GM21367 (cell line): ENCODE results near the gene YEATS4.

Experiments
- ATAC-seq: cut with Tn5 transposase; IDR thresholded peaks from one replicate; pipeline ENCODE4 v1.9.1; 2021; ENCODE audit not compliant: unreplicated experiment

The YEATS4 gene

DNA sequence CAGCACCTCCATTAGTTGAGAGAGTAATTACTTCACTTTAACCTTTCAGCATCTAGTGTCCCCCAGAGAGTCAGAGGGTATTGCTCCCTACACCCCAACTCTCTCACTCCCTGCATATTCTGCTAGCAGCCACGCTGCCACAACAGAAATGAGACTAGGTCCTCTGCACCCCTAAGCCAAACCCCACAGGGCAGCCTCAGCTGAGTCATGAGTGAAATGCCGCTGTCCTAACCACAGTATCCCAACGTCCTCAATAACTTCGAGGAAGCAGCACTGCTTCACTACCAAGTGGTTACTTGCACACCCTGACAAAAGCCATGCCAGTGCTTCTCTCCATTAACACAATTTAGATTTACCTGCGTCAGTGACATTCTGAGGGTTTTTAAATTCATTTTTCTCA, 18.2 kb upstream of the YEATS4 start:
- ATAC-seq: no peak

DNA sequence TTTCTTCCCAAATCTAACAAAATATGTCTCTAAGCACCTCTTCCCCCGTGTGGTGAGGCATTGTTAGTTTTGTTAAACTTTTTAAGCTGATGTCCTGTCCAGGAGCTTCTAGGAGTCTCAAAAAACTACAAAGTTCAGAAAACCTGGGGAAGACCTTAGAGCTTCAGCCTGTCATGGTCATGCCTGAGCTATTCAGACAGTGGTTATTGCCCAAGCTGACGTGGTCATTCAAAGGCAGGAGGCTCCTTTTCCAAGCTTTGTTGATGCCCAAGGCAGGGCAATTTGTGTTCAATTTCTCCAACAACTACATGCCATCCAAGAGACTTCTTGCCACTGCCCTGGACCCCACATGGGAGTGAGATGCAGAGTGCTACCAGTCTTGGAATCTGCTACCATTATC, 17.1 kb upstream of the YEATS4 start:
- ATAC-seq: no peak

DNA sequence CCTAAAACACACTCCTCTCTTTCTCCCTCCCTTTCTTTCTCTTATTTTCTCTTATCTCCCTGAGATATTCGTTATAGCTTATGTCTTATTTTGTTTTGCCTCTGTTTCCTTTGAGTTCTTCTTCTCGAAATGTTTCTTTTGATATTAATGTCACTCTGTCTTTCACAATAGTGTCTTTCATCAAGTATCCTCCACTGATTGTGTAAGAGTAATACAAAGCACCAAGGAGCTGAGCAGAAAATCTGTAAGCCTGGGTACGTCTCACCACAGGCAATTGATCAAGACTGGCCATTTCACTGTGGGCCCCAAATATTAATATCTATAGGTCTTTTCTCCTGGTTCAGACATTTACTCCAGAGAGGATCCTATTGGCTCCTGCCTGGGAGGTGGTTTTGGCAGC, 16.2 kb upstream of the YEATS4 start:
- no peak for ATAC-seq

DNA sequence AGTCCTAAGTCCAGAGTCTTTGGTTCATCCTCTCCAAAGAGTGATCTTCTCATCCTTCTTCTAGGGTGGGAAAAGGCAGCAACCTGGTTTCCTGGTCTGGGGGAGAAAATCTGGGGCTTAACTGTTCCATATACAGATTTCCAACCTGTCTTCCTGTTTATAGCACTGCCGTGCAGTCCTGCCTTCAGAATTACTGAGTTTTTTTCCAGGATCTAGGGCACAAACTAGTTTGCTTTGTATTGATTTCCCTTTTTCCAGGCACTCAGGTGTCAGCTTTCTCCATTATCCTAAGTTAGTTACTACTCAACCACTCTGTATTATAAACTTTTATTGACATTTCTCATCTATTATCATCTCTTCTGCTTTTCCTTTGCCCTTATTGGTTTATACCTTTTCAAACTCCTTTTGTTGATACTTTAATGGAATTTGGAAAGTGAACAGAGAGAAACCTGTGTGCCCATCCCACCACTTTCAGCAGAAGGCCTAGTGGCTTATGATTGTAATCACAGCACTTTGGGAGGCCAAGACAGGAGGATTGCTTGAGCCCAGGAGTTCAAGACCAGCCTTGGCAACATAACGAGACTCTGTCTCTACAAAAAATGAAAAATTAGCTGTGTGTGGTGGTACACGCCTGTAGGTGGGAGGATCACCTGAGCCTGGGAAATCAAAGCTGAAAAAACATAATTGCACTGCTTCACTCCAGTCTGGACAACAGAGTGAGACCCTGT, 15.5 kb upstream of the YEATS4 start:
- ATAC-seq: no peak

DNA sequence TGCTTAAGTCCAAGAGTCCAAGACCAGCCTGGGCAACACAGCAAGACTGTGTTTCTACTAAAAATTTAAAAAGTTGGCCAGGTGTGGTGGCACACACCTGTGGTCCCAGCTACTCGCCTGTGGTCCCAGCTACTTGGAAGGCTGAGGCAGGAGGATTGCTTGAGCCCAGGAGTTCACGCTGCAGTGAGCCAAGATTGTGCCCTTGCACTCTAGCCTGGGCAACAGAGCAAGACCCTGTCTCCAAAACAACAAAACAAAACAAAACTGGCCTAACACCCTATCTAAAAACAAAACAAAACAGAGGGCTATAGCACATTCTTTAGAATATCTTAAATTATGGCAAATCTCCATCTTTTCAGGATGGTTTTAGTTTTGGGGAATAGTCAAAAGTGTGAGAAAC, 14.5 kb upstream of the YEATS4 start:
- ATAC-seq: no peak

DNA sequence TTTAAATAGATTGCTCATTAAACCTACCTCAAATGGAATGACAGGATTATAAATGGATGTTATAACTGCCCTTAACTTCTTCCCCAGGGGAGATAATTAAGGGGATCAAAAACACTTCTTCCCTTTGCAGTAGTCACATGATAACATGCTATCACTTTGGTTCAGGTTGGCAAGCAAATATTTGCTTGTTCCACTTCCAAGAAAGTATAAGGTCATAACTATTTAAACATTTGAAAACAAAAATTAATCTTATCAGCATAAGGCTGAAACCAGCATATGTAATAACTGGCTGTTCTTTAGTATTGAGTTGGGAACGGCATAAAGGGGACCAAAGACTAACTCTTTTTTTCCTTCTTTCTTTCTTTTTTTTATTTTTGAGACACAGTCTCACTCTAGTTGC, 13.8 kb upstream of the YEATS4 start:
- ATAC-seq: no peak

DNA sequence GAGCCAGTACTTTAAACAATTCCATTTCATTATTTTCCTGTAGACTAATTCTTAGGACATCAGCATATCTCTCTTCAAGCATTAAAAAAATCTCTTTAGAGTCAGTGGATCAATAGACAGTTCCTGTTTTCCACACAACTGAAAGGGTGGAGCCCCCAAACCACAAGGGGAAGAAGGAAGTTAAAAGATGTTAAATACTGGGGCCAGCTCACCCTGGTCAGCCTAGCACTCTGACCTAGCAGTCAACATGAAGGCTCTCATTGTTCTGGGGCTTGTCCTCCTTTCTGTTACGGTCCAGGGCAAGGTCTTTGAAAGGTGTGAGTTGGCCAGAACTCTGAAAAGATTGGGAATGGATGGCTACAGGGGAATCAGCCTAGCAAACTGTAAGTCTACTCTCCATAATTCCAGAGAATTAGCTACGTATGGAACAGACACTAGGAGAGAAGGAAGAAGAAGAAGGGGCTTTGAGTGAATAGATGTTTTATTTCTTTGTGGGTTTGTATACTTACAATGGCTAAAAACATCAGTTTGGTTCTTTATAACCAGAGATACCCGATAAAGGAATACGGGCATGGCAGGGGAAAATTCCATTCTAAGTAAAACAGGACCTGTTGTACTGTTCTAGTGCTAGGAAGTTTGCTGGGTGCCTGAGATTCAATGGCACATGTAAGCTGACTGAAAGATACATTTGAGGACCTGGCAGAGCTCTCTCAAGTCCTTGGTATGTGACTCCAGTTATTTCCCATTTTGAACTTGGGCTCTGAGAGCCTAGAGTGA, 11.2 kb upstream of the YEATS4 start, which contains the start of gene LYZ:
LYZ (plus strand) TSS at position 220 of the 777 bp plus-strand sequence; CDS start at position 248, 28 bp downstream.
- no peak for ATAC-seq

DNA sequence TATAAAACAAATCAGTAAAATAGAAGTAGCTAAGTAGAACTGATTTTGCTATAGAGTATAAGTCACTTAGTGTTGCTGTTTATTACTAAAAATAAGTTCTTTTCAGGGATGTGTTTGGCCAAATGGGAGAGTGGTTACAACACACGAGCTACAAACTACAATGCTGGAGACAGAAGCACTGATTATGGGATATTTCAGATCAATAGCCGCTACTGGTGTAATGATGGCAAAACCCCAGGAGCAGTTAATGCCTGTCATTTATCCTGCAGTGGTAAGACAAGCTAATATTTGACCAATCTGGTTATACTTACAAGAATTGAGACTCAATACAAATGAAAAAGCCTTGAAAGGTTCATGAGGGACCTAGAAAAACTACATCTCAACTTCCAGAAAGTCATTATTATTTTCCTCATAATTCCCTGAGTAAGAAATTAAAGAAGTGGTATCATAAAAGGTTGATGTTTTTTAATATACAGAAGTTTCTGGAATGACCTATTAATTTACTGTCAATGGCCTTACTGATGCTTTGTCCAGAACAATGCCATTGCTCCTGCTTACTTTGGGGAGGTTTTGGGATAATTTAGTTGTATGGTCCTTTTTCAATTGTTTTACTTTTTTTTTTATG, 9.4 kb upstream of the YEATS4 start:
- no peak for ATAC-seq

DNA sequence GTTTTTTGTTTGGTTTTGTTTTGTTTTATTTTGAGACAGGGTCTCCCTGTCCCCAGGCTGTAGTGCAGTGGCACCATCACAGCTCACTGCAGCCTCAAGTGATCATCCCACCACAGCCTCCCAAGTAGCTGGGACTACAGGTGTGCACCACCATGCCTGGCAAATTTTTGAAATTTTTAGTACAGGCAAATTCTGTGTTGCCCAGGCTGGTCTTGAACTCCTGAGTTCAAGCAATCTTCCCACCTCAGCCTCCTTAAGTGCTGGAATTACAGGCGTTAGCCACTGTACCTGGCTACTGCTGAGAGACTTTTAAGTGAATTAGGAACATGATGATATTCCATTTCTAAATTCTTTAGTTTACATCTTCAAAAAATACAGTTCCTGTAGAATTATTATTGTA, 8.8 kb upstream of the YEATS4 start:
- ATAC-seq: no peak

DNA sequence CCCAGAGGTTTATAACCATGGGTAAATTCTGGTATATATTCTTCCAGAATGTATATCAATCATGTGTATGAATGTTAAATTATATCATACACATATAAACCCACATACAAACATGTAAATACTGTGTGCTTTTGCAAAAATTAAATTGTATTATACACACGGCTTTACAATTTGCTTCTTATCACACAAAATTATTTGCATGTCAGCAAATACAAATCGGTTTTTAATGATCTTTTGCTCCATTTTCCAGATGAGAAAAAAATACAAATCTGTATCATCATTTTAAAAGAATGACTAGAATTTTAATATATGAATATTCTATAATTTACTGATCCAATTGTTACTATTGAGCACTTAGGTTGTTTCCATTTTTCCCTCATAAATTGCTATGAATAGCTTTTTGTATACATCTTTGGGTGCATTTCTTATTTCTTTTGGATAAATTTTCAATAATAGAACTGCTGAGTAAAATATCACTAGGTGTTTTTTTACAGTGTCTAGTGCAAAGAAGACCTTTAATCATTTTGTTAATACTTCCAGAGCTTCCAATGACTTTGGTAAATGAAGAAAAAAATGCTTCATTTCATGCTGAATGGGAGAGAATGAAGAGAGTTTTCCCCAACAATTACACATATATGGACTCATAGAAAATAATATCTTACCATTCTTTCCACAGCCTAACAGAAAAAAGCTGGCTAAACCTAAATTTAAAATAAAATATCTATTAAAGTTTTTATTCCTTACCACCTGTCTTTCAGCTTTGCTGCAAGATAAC, 7.9 kb upstream of the YEATS4 start:
- no peak for ATAC-seq

DNA sequence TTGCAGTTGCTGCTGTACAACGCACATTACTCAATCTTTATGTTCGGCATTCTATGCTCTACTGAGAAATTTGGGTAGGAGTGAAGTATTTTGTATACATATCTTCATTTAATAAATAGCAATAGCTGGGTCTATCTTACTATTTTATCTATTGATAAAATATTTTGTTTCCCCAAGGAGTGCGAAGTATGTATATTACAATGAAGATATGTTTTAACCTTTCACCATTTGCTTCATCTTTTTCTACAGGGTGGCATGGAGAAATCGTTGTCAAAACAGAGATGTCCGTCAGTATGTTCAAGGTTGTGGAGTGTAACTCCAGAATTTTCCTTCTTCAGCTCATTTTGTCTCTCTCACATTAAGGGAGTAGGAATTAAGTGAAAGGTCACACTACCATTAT, 6.6 kb upstream of the YEATS4 start:
- no peak for ATAC-seq

DNA sequence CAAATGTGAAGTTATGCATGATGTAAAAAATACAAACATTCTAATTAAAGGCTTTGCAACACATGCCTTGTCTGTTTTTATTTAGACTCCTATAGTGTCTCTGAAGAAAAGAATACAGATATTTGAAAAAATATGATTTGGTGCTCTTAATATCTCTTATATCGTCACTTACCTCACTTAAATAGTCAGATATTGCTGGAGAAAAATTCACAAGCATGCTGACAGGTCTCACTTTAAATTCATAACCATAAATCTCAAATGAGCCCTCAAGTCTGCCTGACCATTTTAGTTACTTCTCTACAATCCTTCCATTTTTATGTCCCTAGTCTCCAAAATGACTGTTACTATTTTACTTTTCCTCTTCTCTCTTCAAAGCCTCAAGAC, 5.4 kb upstream of the YEATS4 start:
- no peak for ATAC-seq

DNA sequence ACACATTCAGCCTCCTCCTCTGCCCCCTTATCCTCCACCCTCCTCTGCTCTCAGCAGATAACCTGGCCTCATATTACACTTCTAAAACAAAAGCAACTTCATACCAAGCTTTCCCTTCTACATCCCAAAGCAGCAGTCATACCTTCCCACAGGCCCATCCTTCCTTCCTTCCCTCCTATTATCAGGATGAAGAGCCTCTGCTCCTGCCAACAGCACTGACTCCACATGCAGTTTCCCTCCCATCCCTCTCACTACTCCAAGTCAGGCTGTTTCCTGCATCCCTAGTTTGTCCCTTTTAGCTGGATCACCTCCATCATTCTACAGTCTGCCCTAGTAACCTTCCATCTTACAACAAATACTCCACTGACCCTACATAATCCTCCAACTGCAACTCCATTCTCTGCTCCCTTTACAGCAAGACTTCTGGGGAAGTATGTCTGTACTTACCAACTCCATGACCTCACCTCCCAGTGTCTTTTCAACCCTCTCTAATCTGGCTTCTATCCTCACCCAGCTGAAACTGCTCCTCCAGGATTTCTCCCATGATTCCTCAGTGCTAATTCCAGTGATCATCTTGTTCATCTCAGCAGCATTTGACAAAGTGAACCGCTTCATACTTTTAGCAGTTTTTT, 4.9 kb upstream of the YEATS4 start:
- ATAC-seq: no peak

DNA sequence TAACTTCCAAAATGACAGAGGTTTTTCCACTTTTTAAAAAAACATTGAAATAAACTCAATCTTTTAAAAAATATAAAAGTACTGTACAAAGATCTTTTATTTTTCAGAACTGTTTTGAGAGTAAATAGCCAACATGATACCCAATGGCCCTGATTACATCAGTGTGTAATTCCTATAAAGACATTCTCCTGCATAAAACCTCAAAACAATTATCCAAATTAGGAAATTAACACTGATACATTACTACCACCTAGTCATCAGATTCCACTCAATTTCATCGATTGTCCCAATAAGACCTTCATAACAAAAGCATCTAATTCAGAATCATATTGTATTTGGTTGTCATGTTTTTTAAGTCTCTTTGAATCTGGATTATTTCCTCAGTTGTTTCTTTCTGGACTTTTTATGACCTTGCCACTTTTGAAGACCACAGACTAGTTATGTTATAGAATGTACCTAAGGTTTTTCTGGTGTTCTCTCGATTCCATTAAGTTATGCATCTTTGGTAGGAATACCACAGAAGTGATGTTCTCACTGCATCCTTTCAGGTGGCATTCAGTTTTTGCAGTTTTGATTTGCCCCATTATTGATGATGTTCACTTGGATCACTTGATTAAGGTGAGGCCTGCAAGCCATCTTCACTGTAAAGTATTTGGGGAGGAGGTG, 4.0 kb upstream of the YEATS4 start:
- no peak for ATAC-seq

DNA sequence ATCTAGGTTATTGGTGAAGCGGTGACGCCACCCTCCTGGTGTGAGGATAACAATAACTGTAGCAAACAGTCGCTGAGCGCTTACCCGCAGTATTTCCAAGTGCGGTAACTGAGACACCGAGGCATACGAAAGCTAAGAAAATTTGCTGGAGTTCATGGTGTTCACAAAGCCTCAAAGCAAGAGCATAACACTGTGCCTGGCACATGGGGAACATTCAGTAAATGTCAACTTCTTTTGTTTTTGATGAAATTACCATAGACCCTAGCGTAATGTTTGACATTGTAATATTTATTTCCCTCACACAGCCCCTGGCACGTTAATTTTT, 767 bp downstream of the YEATS4 start:
- ATAC-seq: no peak

DNA sequence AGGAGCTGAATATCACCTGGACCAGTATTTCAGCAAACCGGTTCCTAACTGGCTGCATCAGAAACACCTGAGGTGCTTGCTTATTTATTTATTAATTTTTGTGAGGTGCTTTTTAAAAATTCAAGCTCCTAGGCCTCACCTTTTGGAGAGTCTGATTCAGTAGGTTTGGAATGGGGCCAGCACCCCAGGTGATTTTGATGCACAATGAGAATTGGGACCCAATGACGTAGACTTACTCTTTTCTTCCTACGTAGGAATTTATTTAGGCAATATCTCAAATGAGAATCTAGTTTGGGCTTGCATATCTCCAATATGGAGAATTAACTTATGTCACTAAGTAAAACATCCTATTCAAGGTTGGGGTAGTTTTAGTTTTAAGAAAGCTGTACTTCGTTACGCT, 7.3 kb downstream of the YEATS4 start:
- no peak for ATAC-seq

DNA sequence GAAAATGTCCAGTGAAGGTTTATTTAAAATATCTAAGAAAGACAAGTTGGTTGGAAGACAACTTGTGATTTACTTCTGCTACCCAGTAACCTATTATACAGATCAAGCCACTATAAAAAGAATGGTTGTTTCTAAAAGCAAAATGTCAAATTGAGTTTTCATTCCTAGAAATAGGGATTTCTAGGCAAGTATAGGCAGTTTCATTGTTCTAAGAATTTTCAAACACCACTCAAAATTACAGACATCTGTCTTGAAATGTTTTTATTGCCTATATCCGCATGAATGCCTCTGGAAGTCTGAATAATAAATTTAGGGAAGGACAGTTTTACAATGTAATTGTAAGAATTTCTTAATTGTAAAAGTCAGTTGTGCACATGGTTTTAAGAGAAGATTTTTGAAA, 8.6 kb downstream of the YEATS4 start:
- ATAC-seq: no peak

DNA sequence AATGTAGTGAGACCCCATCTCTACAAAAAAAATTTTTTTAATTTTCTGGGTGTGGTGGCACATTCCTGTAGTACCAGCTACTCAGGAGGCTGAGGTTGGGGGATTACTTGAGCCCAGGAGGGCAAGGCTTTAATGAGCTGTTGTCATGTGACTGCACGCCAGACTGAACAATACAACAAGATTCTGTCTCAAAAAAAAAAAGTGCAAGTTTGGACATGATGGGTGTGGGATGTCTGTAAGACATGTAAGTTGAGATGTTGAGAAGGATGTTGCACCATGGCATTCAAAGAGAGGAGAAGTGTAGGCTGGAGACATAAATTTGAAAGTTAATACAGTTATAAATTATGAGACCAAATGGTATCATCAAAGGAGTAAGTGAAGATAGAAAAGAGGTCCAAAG, 23.5 kb downstream of the YEATS4 start:
- ATAC-seq: no peak

DNA sequence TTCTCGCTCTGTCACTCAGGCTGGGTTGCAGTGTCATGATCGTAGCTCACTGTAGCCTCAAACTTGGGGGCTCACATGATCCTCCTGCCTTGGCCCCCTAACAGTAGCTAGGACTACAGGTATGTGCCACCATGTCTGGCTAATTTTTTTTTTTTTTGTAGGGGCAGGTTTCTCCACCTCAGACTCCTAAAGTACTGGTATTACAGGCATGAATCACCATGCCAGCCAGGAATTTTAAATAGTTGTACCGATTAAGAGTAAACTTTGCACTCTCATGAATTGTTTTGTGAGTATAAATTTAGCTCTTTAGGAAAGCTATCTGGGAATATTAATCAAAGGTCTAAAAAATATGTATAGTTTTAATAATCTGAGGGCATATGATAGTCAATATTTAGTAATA, 25.5 kb downstream of the YEATS4 start:
- no peak for ATAC-seq

DNA sequence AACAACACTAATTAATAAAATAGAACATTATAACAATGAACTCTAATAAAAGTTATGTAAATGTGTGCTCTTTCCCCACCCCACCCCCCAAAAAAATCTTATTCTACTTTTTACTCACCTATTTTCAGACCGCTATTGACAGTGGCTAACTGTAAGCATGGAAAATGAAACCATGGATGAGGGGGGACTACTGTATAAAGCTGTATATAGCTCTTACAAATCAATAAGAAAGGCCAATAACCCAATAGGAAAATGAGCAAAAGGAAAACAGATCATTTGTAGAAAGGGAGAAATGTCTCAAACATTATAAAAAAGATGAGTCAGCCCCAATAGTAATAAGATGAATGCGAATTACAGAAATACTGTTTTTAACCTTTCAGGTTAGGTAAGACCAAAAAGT, 27.4 kb downstream of the YEATS4 start:
- no peak for ATAC-seq

DNA sequence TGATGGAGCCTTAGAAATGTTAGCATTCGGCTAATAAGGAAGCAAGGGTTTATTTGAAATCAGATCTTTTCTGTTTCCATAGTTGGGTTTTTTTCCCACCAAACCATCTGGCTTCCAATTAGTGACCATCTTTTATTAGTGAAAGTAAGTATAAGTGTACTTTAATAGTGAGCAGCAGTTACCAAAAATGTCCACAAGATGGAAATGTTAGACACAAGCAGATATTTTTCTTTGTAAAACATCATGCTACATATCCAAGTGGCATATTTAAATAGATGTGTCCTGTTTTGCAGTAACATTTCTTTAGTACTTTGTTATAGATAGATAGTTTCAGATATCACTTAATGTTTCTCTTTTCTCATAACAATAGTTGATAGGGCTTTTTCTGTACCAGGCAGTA, 28.8 kb downstream of the YEATS4 start:
- no peak for ATAC-seq
